A673 (cell line): ENCODE results near the gene KRTAP2-3. TPM values are rescaled to one million over a fixed set of nuclear protein-coding genes. Genes with fewer than 3 reads are reported as not detected.
"Not testable (repeated sequence)": the region's sequence is repeated elsewhere in the genome, so short reads cannot be mapped to it uniquely, and the experiment has no call there.

Experiments used
- Bru-seq: library from RNA; stranded (reverse); fragments of 400-500 nt; gene quantifications from one replicate; lab custom pipeline; 2021; lab: Mats Ljungman, UMichigan
- BruChase-seq, 2 experiments: library from RNA; stranded (reverse); fragments of 400-500 nt; gene quantifications; one replicate each; lab custom pipeline; 2021; lab: Mats Ljungman, UMichigan
- BruUV-seq: library from RNA; stranded (reverse); fragments of 400-500 nt; replicated peaks from 2 replicates; lab custom pipeline; 2021; lab: Mats Ljungman, UMichigan
- CTCF ChIA-PET: fragments of 300-600 bp; sonication (Branson Sonifier 250); formaldehyde crosslinking; loops from one replicate; lab custom pipeline; 2022; ENCODE audit warnings: antibody characterized with exemption; lab: Charles Lee
- POLR2A ChIA-PET: fragments of 300-600 bp; sonication (Branson Sonifier 250); formaldehyde crosslinking; loops from one replicate; lab custom pipeline; 2022; ENCODE audit warnings: antibody characterized with exemption; ENCODE audit not compliant: low non-redundant PET; lab: Charles Lee
- DNase-seq: peaks from one replicate; pipeline ENCODE4 v3.0.0-alpha.2; 2015; ENCODE audit warnings: low spot score
- H3K27ac ChIP-seq: fragments of 200-600 bp; sonication (generic); 2 replicates; pipeline ENCODE4 v1.5.1; 2016; ENCODE audit warnings: mixed run types, low read depth, mild to moderate bottlenecking, mixed read lengths, antibody characterized with exemption, low read length; ENCODE audit not compliant: poor library complexity, severe bottlenecking
- H3K27me3 ChIP-seq: fragments of 200-600 bp; sonication (generic); replicated peaks from 2 replicates; pipeline ENCODE4 v1.6.1; 2017; ENCODE audit warnings: mixed run types, low read depth, mild to moderate bottlenecking, mixed read lengths, antibody characterized with exemption, low read length; ENCODE audit not compliant: insufficient read depth, poor library complexity
- H3K36me3 ChIP-seq: fragments of 200-600 bp; sonication (generic); 2 replicates; pipeline ENCODE4 v1.6.1; 2016; ENCODE audit warnings: mixed run types, mild to moderate bottlenecking, mixed read lengths, antibody characterized with exemption, low read length; ENCODE audit not compliant: insufficient read depth, poor library complexity, severe bottlenecking
- H3K4me1 ChIP-seq: fragments of 200-600 bp; sonication (generic); 2 replicates; pipeline ENCODE4 v1.6.1; 2017; ENCODE audit warnings: mixed run types, mild to moderate bottlenecking, mixed read lengths, antibody characterized with exemption, low read length; ENCODE audit not compliant: insufficient read depth, poor library complexity, severe bottlenecking
- H3K4me3 ChIP-seq: fragments of 200-600 bp; sonication (generic); 2 replicates; pipeline ENCODE4 v1.5.1; 2016; ENCODE audit warnings: low read depth, mixed run types, mild to moderate bottlenecking, mixed read lengths, low read length; ENCODE audit not compliant: poor library complexity, severe bottlenecking
- H3K9me3 ChIP-seq: fragments of 200-600 bp; sonication (generic); 2 replicates; pipeline ENCODE4 v1.6.1; 2016; ENCODE audit warnings: mixed run types, low read depth, mild to moderate bottlenecking, mixed read lengths, antibody characterized with exemption, low read length; ENCODE audit not compliant: poor library complexity, severe bottlenecking
- EZH2 ChIP-seq: fragments of 200-600 bp; sonication (generic); IDR thresholded peaks from 2 replicates; pipeline ENCODE4 v1.6.1; 2017; ENCODE audit warnings: borderline replicate concordance, low read depth, mild to moderate bottlenecking, mixed read lengths, antibody characterized with exemption, low read length; ENCODE audit not compliant: poor library complexity, severe bottlenecking
- intact Hi-C: fragments of 100-400 bp; cut with micrococcal nuclease; formaldehyde crosslinking; loops from one replicate; pipeline ENCODE4 v1.10.0; 2022; ENCODE audit not compliant: unreplicated experiment
- long read RNA-seq: library from polyadenylated mRNA; stranded (forward); transcript quantifications from one replicate; pipeline ENCODE4 v2.0.0, GENCODE V29; 2022
- total RNA-seq: library from RNA; stranded (reverse); gene quantifications from 2 replicates; pipeline ENCODE4 v1.2.3, GENCODE V29; 2021
- TF ChIP-seq, protein P1 (sequence below): fragments of 300-800, 200-600 bp; sonication (generic); conservative IDR thresholded peaks from 2 replicates; pipeline ENCODE4 v1.5.1; 2017; ENCODE audit warnings: low read depth, mild to moderate bottlenecking, antibody characterized with exemption, low read length, moderate library complexity, mixed read lengths

KRTAP2-3 gene, protein sequence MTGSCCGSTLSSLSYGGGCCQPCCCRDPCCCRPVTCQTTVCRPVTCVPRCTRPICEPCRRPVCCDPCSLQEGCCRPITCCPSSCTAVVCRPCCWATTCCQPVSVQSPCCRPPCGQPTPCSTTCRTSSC
- not detected in 2 replicates for total RNA-seq
- Bru-seq, nascent RNA, result not detected
- BruChase-seq, experiment 1, labeled RNA remaining after a 2-hour chase, result not detected
- BruChase-seq, experiment 2, labeled RNA remaining after a 6-hour chase, result not detected
- long read RNA-seq, result 0 reads

DNA sequence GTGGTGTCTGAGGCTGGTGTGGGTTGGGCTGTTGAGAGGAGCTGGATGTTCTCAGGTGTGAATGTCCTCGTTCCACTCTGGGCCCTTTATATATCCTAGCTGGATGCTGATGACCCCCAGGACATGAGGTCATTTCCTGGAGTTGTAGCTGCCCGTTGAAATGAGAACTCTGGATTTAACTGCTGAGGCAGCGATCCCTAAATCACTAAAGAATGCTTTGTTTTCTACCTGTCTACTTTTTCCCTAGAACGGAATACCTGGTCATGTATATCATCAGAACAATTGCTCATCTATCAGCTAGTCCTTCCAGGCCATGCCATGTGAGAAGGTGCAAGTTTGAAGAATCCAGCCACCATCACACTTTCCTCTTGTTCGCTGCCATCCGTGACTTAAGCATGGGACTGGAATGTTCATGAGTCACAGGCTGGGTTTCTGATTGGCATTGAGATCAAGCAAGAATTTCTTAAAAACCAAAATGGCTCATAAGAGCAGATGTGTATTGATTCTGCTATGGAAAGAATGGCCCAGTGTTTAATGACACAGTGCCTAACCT is at the start of gene KRTAP2-3:
TSS of gene KRTAP2-3 (minus strand) at position 63 of the 553 bp plus-strand sequence. CDS start 64 bp downstream, outside the sequence.
- TF ChIP-seq, protein P1, sequence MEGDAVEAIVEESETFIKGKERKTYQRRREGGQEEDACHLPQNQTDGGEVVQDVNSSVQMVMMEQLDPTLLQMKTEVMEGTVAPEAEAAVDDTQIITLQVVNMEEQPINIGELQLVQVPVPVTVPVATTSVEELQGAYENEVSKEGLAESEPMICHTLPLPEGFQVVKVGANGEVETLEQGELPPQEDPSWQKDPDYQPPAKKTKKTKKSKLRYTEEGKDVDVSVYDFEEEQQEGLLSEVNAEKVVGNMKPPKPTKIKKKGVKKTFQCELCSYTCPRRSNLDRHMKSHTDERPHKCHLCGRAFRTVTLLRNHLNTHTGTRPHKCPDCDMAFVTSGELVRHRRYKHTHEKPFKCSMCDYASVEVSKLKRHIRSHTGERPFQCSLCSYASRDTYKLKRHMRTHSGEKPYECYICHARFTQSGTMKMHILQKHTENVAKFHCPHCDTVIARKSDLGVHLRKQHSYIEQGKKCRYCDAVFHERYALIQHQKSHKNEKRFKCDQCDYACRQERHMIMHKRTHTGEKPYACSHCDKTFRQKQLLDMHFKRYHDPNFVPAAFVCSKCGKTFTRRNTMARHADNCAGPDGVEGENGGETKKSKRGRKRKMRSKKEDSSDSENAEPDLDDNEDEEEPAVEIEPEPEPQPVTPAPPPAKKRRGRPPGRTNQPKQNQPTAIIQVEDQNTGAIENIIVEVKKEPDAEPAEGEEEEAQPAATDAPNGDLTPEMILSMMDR, result no peak
- no peak for TF ChIP-seq EZH2
- no peaks in the 10 kb centered on the region for H3K36me3 ChIP-seq
- H3K27ac ChIP-seq, result no peak within 1 kb of the TSS
- ChIA-PET POLR2A (no interaction called here), CTCF (no interaction called here)
- no peaks in the 10 kb centered on the region for H3K9me3 ChIP-seq
- no peak within 1 kb of the TSS for H3K4me3 ChIP-seq
- no peak for DNase-seq
- no peaks in the 10 kb centered on the region for H3K27me3 ChIP-seq
- no peaks in the 10 kb centered on the region for H3K4me1 ChIP-seq
- intact Hi-C loops, result no loop called here
- no TSS peak for BruUV-seq

DNA sequence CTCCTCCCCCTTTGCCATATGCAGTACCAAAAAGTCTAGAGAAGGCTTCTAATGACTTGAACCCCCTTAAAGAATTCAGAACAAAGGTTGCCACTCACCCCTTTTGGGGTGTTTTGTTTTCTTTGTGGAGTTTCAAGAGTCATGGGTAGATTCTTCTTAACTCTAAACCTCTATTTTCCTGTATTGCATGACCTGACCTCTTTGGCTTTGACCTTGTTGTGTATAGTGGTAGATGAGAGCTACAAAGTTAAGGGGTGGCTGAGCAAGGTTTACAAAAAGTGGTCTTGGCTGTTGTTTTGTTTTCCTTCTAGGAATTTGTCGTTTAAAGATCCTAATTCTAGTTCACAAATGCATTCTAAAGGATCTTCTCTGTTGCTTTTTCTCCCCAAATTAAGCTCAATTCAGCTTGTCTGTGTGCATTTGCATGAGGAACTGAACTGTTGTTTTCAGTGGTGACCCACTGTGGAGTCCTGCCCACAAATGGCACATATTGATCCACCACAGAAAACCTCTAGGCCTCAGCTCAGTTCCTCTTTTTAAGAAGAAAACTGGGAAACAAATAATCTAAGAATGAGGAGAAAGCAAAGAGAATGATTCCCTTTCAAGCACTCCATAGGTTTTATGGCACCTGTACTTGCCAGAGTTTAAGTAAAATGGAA is 48.9 kb upstream of the KRTAP2-3 start:
- H3K4me3 ChIP-seq, H3K9me3 ChIP-seq, DNase-seq, intact Hi-C loops, H3K27me3 ChIP-seq, POLR2A ChIA-PET, CTCF ChIA-PET, BruUV-seq, H3K36me3 ChIP-seq, H3K27ac ChIP-seq, H3K4me1 ChIP-seq: not testable (repeated sequence)

DNA sequence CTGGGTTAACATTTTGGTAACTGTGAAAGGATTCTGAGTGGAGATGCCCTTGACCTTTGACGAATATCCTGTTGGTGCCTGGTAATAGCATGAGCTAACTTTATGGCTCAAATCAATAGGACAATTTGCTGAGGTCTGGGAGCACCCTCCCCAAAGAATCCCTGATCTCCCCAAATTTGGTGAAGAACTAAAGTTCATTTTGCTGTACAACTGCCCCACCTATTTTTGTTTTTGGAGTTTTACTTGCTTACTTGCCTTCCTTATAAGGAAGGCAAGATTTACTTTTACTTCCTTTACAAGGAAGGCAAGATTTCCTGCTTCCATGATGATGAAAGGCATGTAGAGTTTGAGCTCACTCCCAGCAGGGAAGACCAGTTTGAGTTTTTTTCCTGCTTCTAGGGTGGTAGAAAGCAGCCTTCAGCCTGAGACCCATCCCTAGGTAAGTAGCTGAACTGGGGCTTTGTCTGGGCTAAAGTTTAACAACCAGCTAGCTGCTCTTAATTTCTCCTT is 48.1 kb upstream of the KRTAP2-3 start:
- no peaks in the 10 kb centered on the region for H3K4me1 ChIP-seq
- H3K27me3 ChIP-seq, result no peaks in the 10 kb centered on the region
- H3K36me3 ChIP-seq, result no peaks in the 10 kb centered on the region
- H3K9me3 ChIP-seq, result no peaks in the 10 kb centered on the region
- intact Hi-C loops, result no loop called here
- H3K4me3 ChIP-seq, result no peak overlapping the region
- TF ChIP-seq, protein P1, result no peak
- no peak for TF ChIP-seq EZH2
- CTCF ChIA-PET, result no interaction called here
- BruUV-seq, result no TSS peak
- POLR2A ChIA-PET, result no interaction called here
- H3K27ac ChIP-seq, result no peak overlapping the region
- DNase-seq, result no peak

DNA sequence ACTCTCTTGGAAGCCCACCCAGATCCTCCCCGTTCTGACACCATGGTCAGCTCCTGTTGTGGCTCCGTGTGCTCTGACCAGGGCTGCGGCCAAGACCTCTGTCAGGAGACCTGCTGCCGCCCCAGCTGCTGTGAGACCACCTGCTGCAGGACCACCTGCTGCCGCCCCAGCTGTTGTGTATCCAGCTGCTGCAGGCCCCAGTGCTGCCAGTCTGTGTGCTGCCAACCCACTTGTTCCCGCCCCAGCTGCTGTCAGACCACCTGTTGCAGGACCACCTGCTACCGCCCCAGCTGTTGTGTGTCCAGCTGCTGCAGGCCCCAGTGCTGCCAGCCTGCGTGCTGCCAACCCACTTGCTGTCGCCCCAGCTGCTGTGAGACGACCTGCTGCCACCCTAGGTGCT is 45.4 kb upstream of the KRTAP2-3 start, which contains the start of gene KRTAP4-9:
TSS of gene KRTAP4-9 (plus strand) at position 43 of the 400 bp plus-strand sequence. CDS start at position 43, 0 bp downstream.
- DNase-seq, result peak; percentile 28
- CTCF ChIA-PET, POLR2A ChIA-PET, H3K36me3 ChIP-seq, H3K27me3 ChIP-seq, BruUV-seq, intact Hi-C loops, H3K27ac ChIP-seq, H3K4me1 ChIP-seq, H3K4me3 ChIP-seq, H3K9me3 ChIP-seq: not testable (repeated sequence)

DNA sequence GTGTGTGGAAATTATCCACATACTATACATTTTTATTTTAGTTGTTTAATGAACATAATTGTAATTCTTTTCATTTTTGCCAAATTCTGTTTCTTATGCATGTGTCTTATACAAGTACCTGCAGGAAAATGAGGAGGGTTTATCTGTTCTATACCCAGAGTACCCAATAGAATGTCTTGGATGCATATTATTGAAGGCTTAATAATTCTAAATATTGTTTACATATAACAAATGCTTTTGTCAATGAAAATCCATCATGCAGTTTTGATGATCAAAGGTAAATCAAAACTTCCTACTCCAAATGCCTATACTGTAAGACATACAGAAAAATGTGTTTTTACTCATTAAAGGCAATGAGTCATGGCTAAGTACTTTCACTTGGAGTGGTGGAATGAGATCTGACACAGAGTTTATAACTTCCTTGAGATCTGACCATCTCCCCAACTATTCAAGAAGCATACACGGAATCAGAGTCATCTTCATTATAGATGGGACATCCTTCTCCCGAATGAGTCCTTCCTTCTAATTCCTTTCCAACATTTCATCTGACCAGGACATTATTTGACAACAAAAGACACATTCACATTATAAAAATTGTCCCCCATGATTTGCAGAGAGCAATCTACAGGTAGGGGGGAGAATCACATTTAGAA is 44.6 kb upstream of the KRTAP2-3 start:
- intact Hi-C loops, result not testable (repeated sequence)

More for the DNA sequence above, 44.6 kb upstream of the KRTAP2-3 start:
- H3K4me3 ChIP-seq, H3K27me3 ChIP-seq, H3K36me3 ChIP-seq, BruUV-seq, H3K4me1 ChIP-seq, POLR2A ChIA-PET, H3K9me3 ChIP-seq, H3K27ac ChIP-seq, CTCF ChIA-PET: not testable (repeated sequence)
- peak; percentile 20 for DNase-seq
